ENCODE results near the gene SNRNP70. TPM values are rescaled to one million over a fixed set of nuclear protein-coding genes. Genes with fewer than 3 reads are reported as not detected.

Gene SNRNP70
- total RNA-seq, 1 donor from 2014 or later, result 403 TPM

DNA sequence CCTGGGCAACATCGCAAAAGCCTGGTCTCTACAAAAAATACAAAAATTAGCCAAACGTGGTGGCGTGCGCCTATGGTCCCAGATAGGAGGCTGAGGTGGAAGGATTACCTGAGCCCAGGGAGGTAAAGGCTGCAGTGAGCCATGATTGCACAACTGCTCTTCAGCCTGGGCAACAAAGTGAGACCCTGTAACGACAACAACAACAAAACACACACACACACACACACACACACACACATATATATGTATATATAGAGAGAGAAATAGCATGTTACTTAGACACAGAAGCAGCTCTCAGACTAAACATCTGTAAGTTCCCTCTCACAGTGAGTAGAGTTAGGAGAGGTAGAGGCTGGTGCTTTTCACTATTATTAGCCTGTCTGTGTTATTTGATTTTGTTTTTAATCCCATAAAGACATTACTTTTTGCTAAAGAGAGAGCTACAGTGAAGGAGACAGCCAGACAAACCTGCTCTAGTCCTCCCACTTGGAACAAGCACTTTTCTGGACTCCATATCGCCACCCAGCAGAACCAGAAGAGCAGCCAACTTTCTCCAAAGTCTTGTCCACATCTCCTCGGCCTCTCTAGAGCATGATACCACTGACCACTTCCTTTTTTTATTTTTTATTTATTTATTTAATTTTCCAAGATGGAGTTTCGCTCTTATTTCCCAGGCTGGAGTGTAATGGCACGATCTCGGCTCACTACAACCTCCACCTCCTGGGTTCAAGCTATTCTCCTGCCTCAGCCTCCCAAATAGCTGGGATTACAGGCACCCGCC lies 26.2 kb downstream of the SNRNP70 start:
- Mint-ChIP-seq H3K9me3 (no peaks in the 10 kb centered on the region), H3K4me1 (peaks cover 15% of the 10 kb centered on the region), H3K36me3 (peaks cover 10% of the 10 kb centered on the region), H3K4me3 (peak overlapping the region; percentile 2), H3K27ac (no peak overlapping the region), H3K27me3 (ENCODE audit: low read depth) (no peaks in the 10 kb centered on the region)
- TF ChIP-seq, protein P1, sequence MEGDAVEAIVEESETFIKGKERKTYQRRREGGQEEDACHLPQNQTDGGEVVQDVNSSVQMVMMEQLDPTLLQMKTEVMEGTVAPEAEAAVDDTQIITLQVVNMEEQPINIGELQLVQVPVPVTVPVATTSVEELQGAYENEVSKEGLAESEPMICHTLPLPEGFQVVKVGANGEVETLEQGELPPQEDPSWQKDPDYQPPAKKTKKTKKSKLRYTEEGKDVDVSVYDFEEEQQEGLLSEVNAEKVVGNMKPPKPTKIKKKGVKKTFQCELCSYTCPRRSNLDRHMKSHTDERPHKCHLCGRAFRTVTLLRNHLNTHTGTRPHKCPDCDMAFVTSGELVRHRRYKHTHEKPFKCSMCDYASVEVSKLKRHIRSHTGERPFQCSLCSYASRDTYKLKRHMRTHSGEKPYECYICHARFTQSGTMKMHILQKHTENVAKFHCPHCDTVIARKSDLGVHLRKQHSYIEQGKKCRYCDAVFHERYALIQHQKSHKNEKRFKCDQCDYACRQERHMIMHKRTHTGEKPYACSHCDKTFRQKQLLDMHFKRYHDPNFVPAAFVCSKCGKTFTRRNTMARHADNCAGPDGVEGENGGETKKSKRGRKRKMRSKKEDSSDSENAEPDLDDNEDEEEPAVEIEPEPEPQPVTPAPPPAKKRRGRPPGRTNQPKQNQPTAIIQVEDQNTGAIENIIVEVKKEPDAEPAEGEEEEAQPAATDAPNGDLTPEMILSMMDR (IDR thresholded peaks at IDR 0.05; ENCODE audit: unreplicated experiment), result no peak
- DNase-seq (ENCODE audit: low spot score in 2 of 2, unreplicated experiment in 2 of 2), result no peak

DNA sequence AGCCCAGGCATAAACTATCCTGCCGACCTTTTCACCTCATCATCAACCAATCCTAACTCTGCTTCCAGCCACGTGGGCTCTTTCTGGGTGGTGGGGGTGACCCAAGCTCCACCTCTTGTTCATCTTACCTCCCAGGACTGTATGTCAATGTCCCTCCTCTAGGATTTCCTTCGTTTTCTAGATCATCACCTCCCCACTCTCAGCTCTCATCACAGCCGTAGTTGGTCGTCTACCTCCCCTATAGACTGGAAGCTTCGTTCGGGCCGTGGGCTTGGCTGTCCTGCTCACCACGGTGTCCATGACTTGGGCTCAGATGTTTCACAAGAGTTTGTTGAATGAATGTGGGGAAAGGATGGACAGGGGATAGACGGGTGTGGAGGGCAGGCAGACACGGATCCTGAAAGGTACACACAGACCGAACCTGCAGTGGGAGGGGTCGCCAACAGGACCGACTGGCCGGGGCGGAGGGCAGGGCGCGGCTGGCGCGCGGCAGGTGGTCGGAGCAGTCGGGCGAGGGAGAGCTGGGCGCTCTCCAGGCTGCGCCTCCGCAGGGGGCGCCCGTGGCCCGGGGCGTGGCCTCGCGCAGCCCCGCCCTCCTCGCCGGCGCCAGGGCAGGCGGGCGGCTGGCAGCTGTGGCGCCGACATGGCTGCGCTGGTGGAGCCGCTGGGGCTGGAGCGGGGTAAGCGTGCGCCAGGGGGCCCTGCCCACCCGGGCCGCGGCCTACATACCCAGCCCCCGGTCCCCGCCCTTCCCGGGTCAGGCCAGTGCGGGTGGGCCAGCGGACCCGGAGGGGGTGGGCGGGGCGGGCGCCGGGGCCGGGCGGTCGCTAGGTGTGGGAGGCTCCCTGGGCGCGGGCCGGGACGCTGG lies 28.7 kb downstream of the SNRNP70 start, which contains the start of gene LIN7B:
LIN7B (plus strand) TSS at position 609 of the 868 bp plus-strand sequence; CDS start at position 644, 35 bp downstream.
- Mint-ChIP-seq H3K4me3 (peak within 1 kb of the TSS; percentile 77), H3K36me3 (peaks cover under 1% of the 10 kb centered on the region), H3K9me3 (no peaks in the 10 kb centered on the region), H3K27me3 (ENCODE audit: low read depth) (no peaks in the 10 kb centered on the region), H3K4me1 (peaks cover 29% of the 10 kb centered on the region), H3K27ac (peak within 1 kb of the TSS; percentile 80)
- TF ChIP-seq, protein P1 (IDR thresholded peaks at IDR 0.05; ENCODE audit: unreplicated experiment), result no peak
- DNase-seq (ENCODE audit: low spot score in 2 of 2, unreplicated experiment in 2 of 2), result peak; percentile 66 to 84

DNA sequence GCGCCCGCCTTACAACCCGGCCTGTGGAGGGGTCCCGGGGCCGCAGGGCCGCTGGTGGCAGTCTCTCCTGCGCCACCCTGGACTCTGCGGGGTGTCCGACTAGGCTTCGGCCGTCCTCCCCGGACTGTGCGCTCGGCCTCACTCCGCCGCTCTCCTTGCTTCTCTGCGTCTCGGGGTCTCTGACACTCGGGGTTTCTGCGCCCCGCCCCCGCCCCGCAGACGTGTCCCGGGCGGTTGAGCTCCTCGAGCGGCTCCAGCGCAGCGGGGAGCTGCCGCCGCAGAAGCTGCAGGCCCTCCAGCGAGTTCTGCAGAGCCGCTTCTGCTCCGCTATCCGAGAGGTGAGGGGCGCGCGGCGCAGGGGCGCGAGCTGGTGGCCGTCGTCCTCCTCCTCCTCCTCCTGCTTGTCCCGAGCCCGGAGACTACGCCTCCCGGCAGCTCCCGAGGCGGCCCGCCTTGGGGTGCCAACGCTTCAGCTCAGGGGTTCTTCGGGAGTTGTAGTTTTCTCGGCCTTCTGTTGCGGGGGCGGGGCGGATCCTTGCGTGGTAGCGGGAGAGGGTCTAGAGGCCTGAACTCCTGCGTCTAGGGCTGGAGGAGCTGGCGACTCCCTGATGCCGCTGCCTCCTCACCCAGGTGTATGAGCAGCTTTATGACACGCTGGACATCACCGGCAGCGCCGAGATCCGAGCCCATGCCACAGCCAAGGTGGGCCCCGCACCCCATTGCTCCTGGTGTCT lies 29.5 kb downstream of the SNRNP70 start:
- no peaks in the 10 kb centered on the region for H3K36me3 Mint-ChIP-seq
- H3K9me3 Mint-ChIP-seq, result no peaks in the 10 kb centered on the region
- peak in 1 of 2 experiments; percentile 75 for DNase-seq (ENCODE audit: low spot score in 2 of 2, unreplicated experiment in 2 of 2)
- peaks cover 29% of the 10 kb centered on the region for H3K4me1 Mint-ChIP-seq
- peak overlapping the region; percentile 77 for H3K4me3 Mint-ChIP-seq
- TF ChIP-seq, protein P1 (IDR thresholded peaks at IDR 0.05; ENCODE audit: unreplicated experiment), result no peak
- H3K27ac Mint-ChIP-seq, result peak overlapping the region; percentile 80
- H3K27me3 Mint-ChIP-seq (ENCODE audit: low read depth), result peaks cover 1% of the 10 kb centered on the region

DNA sequence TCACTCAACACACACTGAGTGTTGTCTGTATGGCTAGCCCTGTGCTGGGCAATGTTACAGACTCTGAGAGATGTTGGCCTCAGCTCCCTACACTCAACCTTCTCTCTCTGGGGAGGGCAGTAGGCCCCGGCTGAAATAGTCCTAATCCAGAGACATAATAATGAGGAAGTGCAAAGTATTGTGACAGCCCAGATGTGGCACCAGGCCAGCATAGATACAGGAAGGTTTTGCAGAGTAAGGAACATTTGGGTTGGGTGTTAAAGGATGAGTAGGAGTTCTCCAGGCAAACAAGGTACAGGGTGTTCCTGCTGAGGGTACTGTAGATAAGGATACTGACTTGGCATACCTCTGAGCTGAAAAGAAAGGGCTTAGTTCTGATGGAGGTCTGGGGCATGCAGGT lies 31.3 kb downstream of the SNRNP70 start:
- Mint-ChIP-seq H3K27me3 (ENCODE audit: low read depth) (peaks cover 13% of the 10 kb centered on the region), H3K4me1 (peaks cover 38% of the 10 kb centered on the region), H3K4me3 (peak overlapping the region; percentile 54), H3K27ac (peak overlapping the region; percentile 15), H3K9me3 (no peaks in the 10 kb centered on the region), H3K36me3 (no peaks in the 10 kb centered on the region)
- TF ChIP-seq, protein P1 (IDR thresholded peaks at IDR 0.05; ENCODE audit: unreplicated experiment), result no peak
- no peak for DNase-seq (ENCODE audit: low spot score in 2 of 2, unreplicated experiment in 2 of 2)

Data from mesothelial cell of epicardium (in vitro differentiated cells).